ENCODE results near the gene MGRN1. TPM values are rescaled to one million over a fixed set of nuclear protein-coding genes. Genes with fewer than 3 reads are reported as not detected.

The MGRN1 gene
- polyA plus RNA-seq, 4 donors: 21.1 to 52.1 (median 25.6) TPM

DNA sequence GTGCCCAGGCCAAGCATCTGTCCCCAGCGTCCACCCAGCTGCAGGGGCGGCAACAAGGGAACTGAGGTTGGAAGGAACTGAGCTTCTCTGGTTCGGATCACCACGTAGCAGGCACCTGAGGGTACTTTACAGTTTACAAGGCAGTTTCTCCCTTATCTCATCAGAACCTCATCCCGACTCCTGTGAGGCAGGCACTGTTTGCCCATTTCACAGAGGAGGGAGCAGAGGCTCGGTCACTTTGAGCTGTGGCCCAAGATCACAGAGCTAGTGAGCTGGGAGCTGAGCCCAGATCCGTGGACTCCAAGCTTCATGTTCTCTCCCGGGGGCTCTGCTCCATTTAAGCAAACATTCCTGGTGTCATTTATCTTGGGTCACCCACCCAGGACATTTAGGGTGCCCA is 25.1 kb upstream of the MGRN1 start:
- Histone ChIP-seq H3K27me3 (ENCODE audit: control insufficient read depth in 3 of 3, insufficient read depth in 3 of 3, low read length in 3 of 3) (peaks cover 0 to 4% (median 0%) of the 10 kb centered on the region in 3 donors), H3K27ac (ENCODE audit: low read depth in 1 of 3, low read length in 2 of 3) (no peak overlapping the region), H3K4me3 (ENCODE audit: low read depth in 1 of 3, low read length in 3 of 3) (no peak overlapping the region), H3K4me1 (ENCODE audit: control insufficient read depth in 3 of 3, insufficient read depth in 2 of 3, low read depth in 1 of 3, low read length in 2 of 3) (peaks cover 0 to 9% (median 2%) of the 10 kb centered on the region in 3 donors), H3K9me3 (ENCODE audit: control insufficient read depth in 2 of 2, insufficient read depth in 1 of 2, low read depth in 1 of 2, low read length in 1 of 2) (no peaks in the 10 kb centered on the region), H3K36me3 (ENCODE audit: control insufficient read depth in 3 of 3, insufficient read depth in 2 of 3, low read depth in 1 of 3, low read length in 3 of 3) (no peaks in the 10 kb centered on the region)
- no peak for FAIRE-seq
- 76 to 92% (median 82%) methylated on average over 8 of the region's 8 CpGs for WGBS, 3 donors
- DNase-seq: no peak

DNA sequence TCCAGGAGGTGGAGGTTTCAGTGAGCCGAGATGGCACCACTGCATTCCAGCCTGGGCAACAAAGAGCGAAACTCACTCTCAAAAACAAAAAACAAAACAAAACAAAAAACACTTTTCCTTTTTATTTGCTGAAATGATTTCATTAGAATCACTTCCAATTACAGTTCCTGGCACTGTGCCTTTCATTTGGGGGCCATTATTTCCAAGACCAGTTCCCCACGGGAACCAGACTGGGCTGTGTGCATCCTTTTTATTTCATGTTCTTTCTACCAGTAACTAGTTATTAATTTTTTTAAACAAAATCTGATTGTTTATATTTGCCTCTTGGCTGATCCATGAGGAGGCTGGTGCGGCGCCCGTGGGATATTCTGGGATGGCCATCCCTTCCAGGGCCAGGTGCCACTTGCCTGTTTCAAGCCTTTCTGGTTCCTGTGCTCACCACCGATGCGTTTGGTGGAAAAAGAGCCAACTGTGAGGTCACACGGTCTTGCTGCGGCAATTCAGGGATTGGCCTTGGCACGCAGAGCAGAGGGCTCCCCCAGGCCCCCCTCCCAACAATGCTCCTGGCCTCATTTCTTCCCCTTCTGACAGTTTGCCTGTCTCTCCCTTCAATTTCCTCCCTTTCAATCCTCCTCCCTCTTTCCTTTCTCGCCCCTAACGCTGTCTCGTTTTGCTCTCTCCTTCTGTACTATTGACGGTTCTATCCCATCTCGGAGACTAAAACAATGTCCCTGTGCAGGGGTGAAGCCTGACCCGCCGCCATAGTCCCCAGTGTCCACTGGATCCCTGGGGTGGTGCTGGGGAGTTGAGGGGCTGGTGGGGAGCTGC is 23.4 kb upstream of the MGRN1 start:
- 33 to 40% (median 37%) methylated on average over 18 of the region's 18 CpGs for WGBS, 3 donors

DNA sequence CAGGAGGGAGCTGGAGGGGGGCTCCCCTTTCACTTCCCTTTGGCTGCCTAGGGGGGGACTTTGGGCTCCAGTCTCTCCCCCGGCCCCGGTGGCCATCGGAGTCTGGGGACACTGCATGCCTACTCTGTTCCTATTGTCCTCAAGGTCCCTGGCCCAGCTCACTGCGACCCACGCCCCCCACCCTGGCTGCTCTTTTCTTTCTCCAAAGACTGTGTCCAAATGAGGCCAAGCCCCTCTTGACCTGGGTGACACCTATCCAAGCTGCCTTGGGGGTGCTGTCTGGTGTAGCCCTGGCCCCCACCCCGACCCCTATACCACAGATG is 22.8 kb upstream of the MGRN1 start:
- H3K4me3 ChIP-seq (ENCODE audit: low read depth in 1 of 3, low read length in 3 of 3): no peak overlapping the region
- FAIRE-seq: no peak

More for the DNA sequence above, 23.4 kb upstream of the MGRN1 start:
- H3K36me3 ChIP-seq (ENCODE audit: control insufficient read depth in 3 of 3, insufficient read depth in 2 of 3, low read depth in 1 of 3, low read length in 3 of 3): peaks cover 0 to 2% (median 0%) of the 10 kb centered on the region in 3 donors
- DNase-seq: no peak
- peaks cover 0 to 4% (median 0%) of the 10 kb centered on the region in 3 donors for H3K27me3 ChIP-seq (ENCODE audit: control insufficient read depth in 3 of 3, insufficient read depth in 3 of 3, low read length in 3 of 3)
- no peaks in the 10 kb centered on the region for H3K9me3 ChIP-seq (ENCODE audit: control insufficient read depth in 2 of 2, insufficient read depth in 1 of 2, low read depth in 1 of 2, low read length in 1 of 2)
- H3K4me3 ChIP-seq (ENCODE audit: low read depth in 1 of 3, low read length in 3 of 3): no peak overlapping the region
- no peak overlapping the region for H3K27ac ChIP-seq (ENCODE audit: low read depth in 1 of 3, low read length in 2 of 3)
- H3K4me1 ChIP-seq (ENCODE audit: control insufficient read depth in 3 of 3, insufficient read depth in 2 of 3, low read depth in 1 of 3, low read length in 2 of 3): peaks cover 0 to 9% (median 2%) of the 10 kb centered on the region in 3 donors
- no peak for FAIRE-seq

DNA sequence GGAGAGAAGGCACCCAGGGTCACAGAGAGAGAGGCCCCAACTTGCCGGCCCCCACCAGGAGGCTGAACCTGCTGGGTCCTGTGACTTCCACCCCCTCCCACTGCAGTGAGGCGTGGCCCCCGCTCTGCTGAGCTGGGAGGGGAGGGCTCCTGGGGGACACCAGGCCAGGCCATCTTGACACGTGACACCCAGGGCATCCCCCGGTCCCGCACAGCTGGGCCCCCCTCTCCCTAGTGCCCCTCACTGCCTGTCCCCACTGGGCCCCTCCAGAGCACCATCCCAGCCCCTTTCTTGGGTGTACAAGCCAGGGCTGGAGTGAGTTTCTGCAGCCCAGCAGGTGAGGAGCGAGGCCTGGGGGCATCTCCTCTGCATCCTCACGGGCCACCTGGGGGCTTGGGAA is 22.3 kb upstream of the MGRN1 start:
- H3K4me1 ChIP-seq (ENCODE audit: control insufficient read depth in 3 of 3, insufficient read depth in 2 of 3, low read depth in 1 of 3, low read length in 2 of 3): peaks cover 0 to 9% (median 2%) of the 10 kb centered on the region in 3 donors
- no peaks in the 10 kb centered on the region for H3K9me3 ChIP-seq (ENCODE audit: control insufficient read depth in 2 of 2, insufficient read depth in 1 of 2, low read depth in 1 of 2, low read length in 1 of 2)
- H3K4me3 ChIP-seq (ENCODE audit: low read depth in 1 of 3, low read length in 3 of 3): no peak overlapping the region
- DNase-seq: no peak
- H3K27ac ChIP-seq (ENCODE audit: low read depth in 1 of 3, low read length in 2 of 3): no peak overlapping the region
- WGBS, 3 donors: 70 to 77% (median 76%) methylated on average over 7 to 8 of the region's 8 CpGs
- no peak for FAIRE-seq
- peaks cover 0 to 2% (median 0%) of the 10 kb centered on the region in 3 donors for H3K27me3 ChIP-seq (ENCODE audit: control insufficient read depth in 3 of 3, insufficient read depth in 3 of 3, low read length in 3 of 3)
- H3K36me3 ChIP-seq (ENCODE audit: control insufficient read depth in 3 of 3, insufficient read depth in 2 of 3, low read depth in 1 of 3, low read length in 3 of 3): peaks cover 0 to 12% (median 0%) of the 10 kb centered on the region in 3 donors

More for the DNA sequence above, 22.8 kb upstream of the MGRN1 start:
- no peaks in the 10 kb centered on the region for H3K9me3 ChIP-seq (ENCODE audit: control insufficient read depth in 2 of 2, insufficient read depth in 1 of 2, low read depth in 1 of 2, low read length in 1 of 2)
- peaks cover 0 to 6% (median 0%) of the 10 kb centered on the region in 3 donors for H3K36me3 ChIP-seq (ENCODE audit: control insufficient read depth in 3 of 3, insufficient read depth in 2 of 3, low read depth in 1 of 3, low read length in 3 of 3)
- no peak overlapping the region for H3K27ac ChIP-seq (ENCODE audit: low read depth in 1 of 3, low read length in 2 of 3)
- peaks cover 0 to 4% (median 0%) of the 10 kb centered on the region in 3 donors for H3K27me3 ChIP-seq (ENCODE audit: control insufficient read depth in 3 of 3, insufficient read depth in 3 of 3, low read length in 3 of 3)
- H3K4me1 ChIP-seq (ENCODE audit: control insufficient read depth in 3 of 3, insufficient read depth in 2 of 3, low read depth in 1 of 3, low read length in 2 of 3): peaks cover 0 to 9% (median 2%) of the 10 kb centered on the region in 3 donors
- WGBS, 3 donors: 70 to 82% (median 79%) methylated on average over 6 of the region's 6 CpGs
- DNase-seq: no peak

DNA sequence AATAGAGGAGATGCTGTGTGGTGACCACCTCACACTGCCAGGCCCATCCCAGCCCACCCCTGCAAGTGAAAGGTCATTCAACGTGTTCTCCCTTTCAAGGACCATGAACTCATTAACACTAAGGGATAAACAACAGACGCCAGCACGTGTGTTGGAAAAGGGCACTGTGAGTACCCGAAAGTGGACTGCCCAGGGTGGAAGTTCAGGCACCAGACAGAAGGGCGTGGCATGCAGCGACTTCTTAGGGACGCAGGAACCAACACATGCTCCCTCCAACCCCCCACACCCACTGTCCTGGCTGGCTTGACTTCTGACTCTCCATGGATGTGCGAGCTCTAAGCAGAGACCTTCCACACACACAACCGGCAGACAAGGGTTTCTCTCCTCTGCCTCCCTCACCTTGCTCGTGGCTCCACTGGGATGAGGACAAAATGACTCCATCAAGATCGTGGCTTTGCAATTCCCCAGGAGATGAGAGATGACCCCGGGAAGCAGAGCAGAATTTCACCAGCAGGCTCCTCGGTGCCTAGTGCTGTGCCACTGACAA is 20.9 kb upstream of the MGRN1 start:
- Histone ChIP-seq H3K4me3 (ENCODE audit: low read depth in 1 of 3, low read length in 3 of 3) (no peak overlapping the region), H3K4me1 (ENCODE audit: control insufficient read depth in 3 of 3, insufficient read depth in 2 of 3, low read depth in 1 of 3, low read length in 2 of 3) (peaks cover 0 to 9% (median 2%) of the 10 kb centered on the region in 3 donors), H3K27me3 (ENCODE audit: control insufficient read depth in 3 of 3, insufficient read depth in 3 of 3, low read length in 3 of 3) (no peaks in the 10 kb centered on the region), H3K27ac (ENCODE audit: low read depth in 1 of 3, low read length in 2 of 3) (peak overlapping the region in 1 of 3 donors; percentile 27), H3K36me3 (ENCODE audit: control insufficient read depth in 3 of 3, insufficient read depth in 2 of 3, low read depth in 1 of 3, low read length in 3 of 3) (peaks cover 0 to 25% (median 2%) of the 10 kb centered on the region in 3 donors), H3K9me3 (ENCODE audit: control insufficient read depth in 2 of 2, insufficient read depth in 1 of 2, low read depth in 1 of 2, low read length in 1 of 2) (no peaks in the 10 kb centered on the region)
- DNase-seq (peak; percentile 58 to 88), FAIRE-seq (no peak)
- WGBS, 3 donors: 30 to 58% (median 44%) methylated on average over 13 of the region's 13 CpGs

DNA sequence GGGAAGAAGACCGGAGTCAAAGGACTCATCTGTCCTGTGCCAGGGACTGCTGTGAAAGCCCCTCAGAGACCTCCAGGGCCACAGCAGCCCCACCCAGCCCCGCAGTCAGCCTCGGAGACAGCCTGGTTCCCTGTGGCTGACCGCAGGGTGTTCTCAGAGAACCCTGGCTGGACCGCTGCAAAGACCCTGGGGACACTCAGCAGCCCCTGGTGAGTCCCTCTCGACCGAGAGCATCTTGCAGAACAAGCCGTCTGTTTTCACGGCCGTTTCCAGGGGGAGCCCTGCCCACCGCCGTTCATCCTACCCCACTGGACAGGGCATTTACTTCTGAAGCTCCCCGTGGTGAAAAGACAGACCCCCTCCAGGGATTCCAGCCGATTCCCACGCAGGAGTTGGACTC is 20.2 kb upstream of the MGRN1 start:
- WGBS, 3 donors: 71 to 89% (median 79%) methylated on average over 15 of the region's 15 CpGs
- peak overlapping the region in 1 of 3 donors; percentile 27 for H3K27ac ChIP-seq (ENCODE audit: low read depth in 1 of 3, low read length in 2 of 3)
- peaks cover 0 to 9% (median 2%) of the 10 kb centered on the region in 3 donors for H3K4me1 ChIP-seq (ENCODE audit: control insufficient read depth in 3 of 3, insufficient read depth in 2 of 3, low read depth in 1 of 3, low read length in 2 of 3)
- no peak for FAIRE-seq
- H3K4me3 ChIP-seq (ENCODE audit: low read depth in 1 of 3, low read length in 3 of 3): no peak overlapping the region
- no peak for DNase-seq
- no peaks in the 10 kb centered on the region for H3K27me3 ChIP-seq (ENCODE audit: control insufficient read depth in 3 of 3, insufficient read depth in 3 of 3, low read length in 3 of 3)
- no peaks in the 10 kb centered on the region for H3K9me3 ChIP-seq (ENCODE audit: control insufficient read depth in 2 of 2, insufficient read depth in 1 of 2, low read depth in 1 of 2, low read length in 1 of 2)
- peaks cover 5 to 32% (median 7%) of the 10 kb centered on the region in 3 donors for H3K36me3 ChIP-seq (ENCODE audit: control insufficient read depth in 3 of 3, insufficient read depth in 2 of 3, low read depth in 1 of 3, low read length in 3 of 3)

DNA sequence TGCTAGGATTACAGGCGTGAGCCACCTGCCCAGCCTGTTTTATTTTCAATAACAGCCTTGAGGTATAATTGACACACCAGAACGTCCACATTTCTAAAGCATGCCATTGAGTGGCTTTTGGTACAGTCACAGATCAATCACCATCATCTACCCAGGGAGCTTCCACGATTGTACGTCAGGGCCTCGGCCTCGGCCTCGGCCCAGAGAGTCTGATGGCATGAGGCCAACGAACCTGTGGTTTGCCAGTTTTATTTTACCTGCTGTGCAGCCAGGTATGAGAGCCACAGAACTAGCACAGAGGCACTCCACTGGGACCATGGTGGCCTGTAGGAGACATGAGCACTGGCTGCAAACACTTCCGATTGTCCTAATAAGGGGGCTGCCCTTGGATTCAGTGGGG is 18.3 kb upstream of the MGRN1 start:
- Histone ChIP-seq H3K27ac (ENCODE audit: low read depth in 1 of 3, low read length in 2 of 3) (no peak overlapping the region), H3K27me3 (ENCODE audit: control insufficient read depth in 3 of 3, insufficient read depth in 3 of 3, low read length in 3 of 3) (no peaks in the 10 kb centered on the region), H3K36me3 (ENCODE audit: control insufficient read depth in 3 of 3, insufficient read depth in 2 of 3, low read depth in 1 of 3, low read length in 3 of 3) (peaks cover 6 to 51% (median 8%) of the 10 kb centered on the region in 3 donors), H3K4me3 (ENCODE audit: low read depth in 1 of 3, low read length in 3 of 3) (no peak overlapping the region), H3K4me1 (ENCODE audit: control insufficient read depth in 3 of 3, insufficient read depth in 2 of 3, low read depth in 1 of 3, low read length in 2 of 3) (peaks cover 0 to 18% (median 2%) of the 10 kb centered on the region in 3 donors), H3K9me3 (ENCODE audit: control insufficient read depth in 2 of 2, insufficient read depth in 1 of 2, low read depth in 1 of 2, low read length in 1 of 2) (no peaks in the 10 kb centered on the region)
- 22 to 75% (median 46%) methylated on average over 9 of the region's 9 CpGs for WGBS, 3 donors
- DNase-seq (peak in 1 of 2 donors; percentile 38), FAIRE-seq (no peak)

DNA sequence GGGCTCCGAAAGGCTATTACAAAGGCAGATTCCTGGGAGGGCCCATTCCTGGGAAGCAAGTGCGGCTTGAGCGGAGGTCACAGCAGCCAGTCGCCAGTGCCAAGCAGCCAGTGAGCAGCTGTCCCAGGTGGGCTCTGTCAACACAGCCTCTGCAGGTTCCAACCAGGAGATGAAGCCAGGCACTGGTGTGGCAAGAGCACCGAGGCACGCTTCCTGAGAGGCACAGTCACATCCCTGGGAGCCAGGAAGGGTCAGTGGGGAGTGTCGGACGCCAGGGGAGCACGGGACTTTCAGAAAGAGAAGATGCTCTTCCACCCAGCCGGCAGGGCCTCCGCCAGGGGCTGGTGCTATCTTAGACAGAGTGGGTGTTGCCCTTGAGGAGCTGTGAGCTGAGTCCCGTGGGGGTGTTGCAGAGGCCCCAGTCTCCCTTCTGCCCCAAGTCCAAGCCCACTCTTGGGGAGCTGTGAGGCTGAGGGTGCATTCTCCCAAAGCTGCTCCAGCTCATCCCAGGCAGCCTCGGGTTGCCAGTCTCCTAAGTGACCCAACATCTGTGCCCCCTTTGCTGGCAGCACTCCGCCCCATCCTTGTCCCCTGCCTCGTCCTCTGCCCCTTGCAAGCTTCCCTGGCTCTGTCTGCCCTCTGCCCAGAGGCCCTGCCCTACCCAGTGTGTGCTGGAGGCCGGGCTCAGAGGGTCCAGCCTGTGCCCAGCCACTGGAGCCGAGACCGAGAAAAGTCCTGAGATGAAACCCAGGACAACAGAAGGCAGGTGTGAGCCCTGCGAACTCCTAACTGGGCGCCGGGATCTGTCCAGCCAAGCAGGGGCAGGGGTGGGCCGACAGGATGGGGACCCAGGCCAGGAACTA is 16.6 kb upstream of the MGRN1 start:
- Histone ChIP-seq H3K36me3 (ENCODE audit: control insufficient read depth in 3 of 3, insufficient read depth in 2 of 3, low read depth in 1 of 3, low read length in 3 of 3) (peaks cover 6 to 65% (median 8%) of the 10 kb centered on the region in 3 donors), H3K4me3 (ENCODE audit: low read depth in 1 of 3, low read length in 3 of 3) (no peak overlapping the region), H3K4me1 (ENCODE audit: control insufficient read depth in 3 of 3, insufficient read depth in 2 of 3, low read depth in 1 of 3, low read length in 2 of 3) (peaks cover 2 to 33% (median 9%) of the 10 kb centered on the region in 3 donors), H3K27ac (ENCODE audit: low read depth in 1 of 3, low read length in 2 of 3) (no peak overlapping the region), H3K9me3 (ENCODE audit: control insufficient read depth in 2 of 2, insufficient read depth in 1 of 2, low read depth in 1 of 2, low read length in 1 of 2) (no peaks in the 10 kb centered on the region), H3K27me3 (ENCODE audit: control insufficient read depth in 3 of 3, insufficient read depth in 3 of 3, low read length in 3 of 3) (no peaks in the 10 kb centered on the region)
- 88 to 89% (median 88%) methylated on average over 22 of the region's 22 CpGs for WGBS, 3 donors
- no peak for DNase-seq
- FAIRE-seq: no peak
